SK-N-SH (cell line): ENCODE data around the gene GPSM3. TPM values are rescaled to one million over a fixed set of nuclear protein-coding genes. Genes with fewer than 3 reads are reported as not detected.

Experiments used
- CTCF ChIA-PET: fragments of 300-600, 350-600 bp; formaldehyde crosslinking; extraction: SDS; loops from one replicate; lab custom pipeline; 2021; lab: Yijun Ruan, JAX
- POLR2A ChIA-PET: fragments of 350-600 bp; sonication (Branson Sonifier 250); formaldehyde crosslinking; extraction: SDS; loops from one replicate; lab custom pipeline; 2020; ENCODE audit warnings: antibody characterized with exemption, inconsistent platforms; lab: Yijun Ruan, JAX
- DNase-seq: peaks from one replicate; pipeline ENCODE4 v3.0.0; 2012
- H2AFZ ChIP-seq: fragments of 200-600 bp; sonication (generic); 2 replicates; pipeline ENCODE4 v1.8.1; 2016; ENCODE audit warnings: antibody characterized with exemption, mild to moderate bottlenecking, low read depth
- H3F3A ChIP-seq: fragments of 200-600 bp; sonication (generic); replicated peaks from 2 replicates; pipeline ENCODE3; 2016; ENCODE audit warnings: antibody characterized with exemption, mild to moderate bottlenecking; ENCODE audit not compliant: insufficient read depth
- H3K27ac ChIP-seq, 2 experiments: fragments of 200-500 bp in 1 of 2; fragments of 200-600 bp in 1 of 2; sonication (Bioruptor generic) in 1 of 2; sonication (generic), shearing (Covaris generic) in 1 of 2; 2 replicates each; pipeline versions ENCODE4 v1.5.1 to v1.6.1; 2014 to 2016; ENCODE audit warnings: low read depth in 2 of 2, inconsistent platforms in 1 of 2, low read length in 1 of 2, mild to moderate bottlenecking in 1 of 2, mixed read lengths in 1 of 2
- H3K27me3 ChIP-seq: fragments of 200-600 bp; sonication (generic), shearing (Covaris generic); 2 replicates; pipeline ENCODE4 v1.6.1; 2016; ENCODE audit warnings: mixed run types; ENCODE audit not compliant: insufficient read depth
- H3K36me3 ChIP-seq, 2 experiments: fragments of 200-500 bp in 1 of 2; fragments of 200-600 bp in 1 of 2; sonication (Bioruptor generic) in 1 of 2; sonication (generic) in 1 of 2; replicated peaks in 1 of 2; 2 replicates each; pipeline versions ENCODE3 to v1.5.1; 2014 to 2016; ENCODE audit warnings: low read length in 1 of 2, mild to moderate bottlenecking in 1 of 2; ENCODE audit not compliant: insufficient read depth in 2 of 2, control insufficient read depth in 1 of 2
- H3K4me1 ChIP-seq, 2 experiments: fragments of 200-500 bp in 1 of 2; fragments of 200-600 bp in 1 of 2; sonication (Bioruptor generic) in 1 of 2; sonication (generic), shearing (Covaris generic) in 1 of 2; 2 replicates each; pipeline versions ENCODE4 v1.5.1 to v1.6.1; 2014 to 2016; ENCODE audit warnings: low read depth in 1 of 2, low read length in 1 of 2, mixed run types in 1 of 2; ENCODE audit not compliant: insufficient read depth in 2 of 2, control insufficient read depth in 1 of 2
- H3K4me2 ChIP-seq: fragments of 200-600 bp; sonication (generic), shearing (Covaris generic); 2 replicates; pipeline ENCODE4 v1.6.1; 2017; ENCODE audit warnings: mixed run types
- H3K4me3 ChIP-seq, 2 experiments: fragments of 200-500 bp in 1 of 2; fragments of 200-600 bp in 1 of 2; sonication (Bioruptor generic) in 1 of 2; sonication (generic), shearing (Covaris generic) in 1 of 2; 2 replicates each; pipeline versions ENCODE4 v1.5.1 to v1.8.1; 2014 to 2016; ENCODE audit warnings: low read depth in 2 of 2, inconsistent platforms in 1 of 2, low read length in 1 of 2, mild to moderate bottlenecking in 1 of 2, mixed read lengths in 1 of 2, moderate library complexity in 1 of 2
- H3K79me2 ChIP-seq: fragments of 200-600 bp; sonication (generic); 2 replicates; pipeline ENCODE4 v1.8.1; 2017; ENCODE audit warnings: mild to moderate bottlenecking; ENCODE audit not compliant: insufficient read depth
- H3K9ac ChIP-seq: fragments of 200-600 bp; sonication (generic); 2 replicates; pipeline ENCODE4 v1.6.1; 2017; ENCODE audit warnings: mixed run types
- H3K9me2 ChIP-seq: fragments of 200-600 bp; sonication (generic); 2 replicates; pipeline ENCODE4 v1.6.1; 2017; ENCODE audit warnings: mixed run types
- H3K9me3 ChIP-seq: fragments of 200-600 bp; sonication (generic); 2 replicates; pipeline ENCODE4 v1.6.1; 2017; ENCODE audit warnings: mixed run types, mild to moderate bottlenecking, moderate library complexity
- H4K20me1 ChIP-seq: fragments of 200-600 bp; sonication (generic); 2 replicates; pipeline ENCODE4 v1.6.1; 2017; ENCODE audit warnings: mild to moderate bottlenecking, mixed run types; ENCODE audit not compliant: insufficient read depth
- CTCF ChIP-seq: fragments of 200-600 bp; sonication (generic); IDR thresholded peaks from 2 replicates; pipeline ENCODE4 v1.6.1; 2017; ENCODE audit warnings: antibody characterized with exemption, mild to moderate bottlenecking, moderate library complexity
- FOXJ3 ChIP-seq: sonication (generic); formaldehyde crosslinking; IDR thresholded peaks from 2 replicates; pipeline ENCODE4 v1.5.1; 2020; ENCODE audit warnings: mild to moderate bottlenecking, missing genetic modification reagents
- FOXM1 ChIP-seq: IDR thresholded peaks from 2 replicates; pipeline ENCODE4 v1.4.0; 2012; ENCODE audit warnings: low read depth, mild to moderate bottlenecking
- GABPA ChIP-seq: IDR thresholded peaks from 2 replicates; pipeline ENCODE4 v1.4.0; 2012; ENCODE audit warnings: low read depth, mild to moderate bottlenecking
- MAX ChIP-seq: IDR thresholded peaks from 2 replicates; pipeline ENCODE4 v1.4.0; 2012; ENCODE audit warnings: low read depth
- NFIC ChIP-seq: IDR thresholded peaks from 2 replicates; pipeline ENCODE4 v1.4.0; 2012; ENCODE audit warnings: borderline replicate concordance
- POLR2AphosphoS5 ChIP-seq: IDR thresholded peaks from 2 replicates; pipeline ENCODE4 v1.6.1; 2012; ENCODE audit warnings: low read depth, low read length
- RAD21 ChIP-seq: IDR thresholded peaks from 2 replicates; pipeline ENCODE4 v1.6.1; 2012; ENCODE audit warnings: mild to moderate bottlenecking, low read length
- REST ChIP-seq: IDR thresholded peaks from 2 replicates; pipeline ENCODE4 v1.6.1; 2012; ENCODE audit warnings: mild to moderate bottlenecking, low read depth, low read length, moderate library complexity
- SMC3 ChIP-seq: IDR thresholded peaks from 2 replicates; pipeline ENCODE4 v1.6.1; 2012; ENCODE audit warnings: low read depth, low read length, improper control_type of control experiment
- USF1 ChIP-seq: IDR thresholded peaks from 2 replicates; pipeline ENCODE4 v1.4.0; 2012; ENCODE audit warnings: low read depth, borderline replicate concordance
- WGBS: methylation state at CpG from one replicate; pipeline ENCODE4 v1.1.6; 2017; ENCODE audit warnings: low lambda C conversion rate; 5-methylcytosine and 5-hydroxymethylcytosine counted together
- polyA plus RNA-seq, 3 experiments: library from polyadenylated mRNA; depleted of rRNA; stranded (reverse); fragments of >200 nt; gene quantifications; 2 replicates each; pipeline ENCODE4 v1.2.3, GENCODE V29; 2012

GPSM3 gene
- polyA plus RNA-seq, 1 of the 3 experiments (the other 2 are of a cell fraction), result 1.5 TPM

GRCh38 chr6:32166411-32167061, 25.9 kb downstream of the GPSM3 start:
- WGBS, result 96% methylated on average over 18 of the region's 30 CpGs
- no peaks in the 10 kb centered on the region for H3K9me3 ChIP-seq
- ChIA-PET POLR2A (no interaction called here), CTCF (interaction anchor here (0.8 to 1.5 kb wide), 5 partner anchors 10 to 119 kb away, joined by 3 to 5 read pairs (median 3); no protein-coding TSS in a partner anchor)
- no peaks in the 10 kb centered on the region for H3K9me2 ChIP-seq
- peaks cover under 1% of the 10 kb centered on the region; the same call in 1 of the 2 replicates for H3K79me2 ChIP-seq
- no peak for TF ChIP-seq FOXJ3 (CRISPR knock-in tag)
- TF ChIP-seq RAD21, result peak; percentile 12; the same call in 1 of the 2 replicates
- H3K4me3 ChIP-seq, result no peak overlapping the region
- H4K20me1 ChIP-seq, result no peaks in the 10 kb centered on the region
- H3K27ac ChIP-seq, result no peak overlapping the region
- no peak overlapping the region for H3K9ac ChIP-seq
- H2AFZ ChIP-seq, result no peak overlapping the region
- peaks cover 2% of the 10 kb centered on the region for H3F3A ChIP-seq
- no peak for DNase-seq
- H3K4me2 ChIP-seq, result no peak overlapping the region
- peaks cover 10 to 36% of the 10 kb centered on the region in 2 experiments for H3K36me3 ChIP-seq
- H3K4me1 ChIP-seq, result no peaks in the 10 kb centered on the region
- no peaks in the 10 kb centered on the region for H3K27me3 ChIP-seq

- no peaks in the 10 kb centered on the region for H3K9me2 ChIP-seq
- CTCF ChIA-PET, result interaction anchor here (1.0 to 2.0 kb wide), 4 partner anchors 10 to 46 kb away, joined by 3 to 7 read pairs (median 5); partner anchors contain the start of gene AGPAT1
- H3F3A ChIP-seq, result peaks cover 2% of the 10 kb centered on the region
- H3K4me2 ChIP-seq, result no peak within 1 kb of the TSS
- H4K20me1 ChIP-seq, result no peaks in the 10 kb centered on the region
- H3K27me3 ChIP-seq, result no peaks in the 10 kb centered on the region
- no peak within 1 kb of the TSS for H3K27ac ChIP-seq
- H3K4me1 ChIP-seq, result no peaks in the 10 kb centered on the region
- no peaks in the 10 kb centered on the region for H3K9me3 ChIP-seq
- no peak within 1 kb of the TSS for H3K9ac ChIP-seq
- H2AFZ ChIP-seq, result no peak within 1 kb of the TSS
- H3K36me3 ChIP-seq, result peaks cover 10 to 19% of the 10 kb centered on the region in 2 experiments
- DNase-seq, result no peak
- TF ChIP-seq FOXM1, result no peak
- TF ChIP-seq FOXJ3 (CRISPR knock-in tag), result no peak
- no peak for TF ChIP-seq SMC3
- TF ChIP-seq MAX, result no peak
- no peak for TF ChIP-seq USF1
- TF ChIP-seq GABPA, result no peak
- no peak for TF ChIP-seq NFIC
- no peak for TF ChIP-seq POLR2AphosphoS5
- no peak for TF ChIP-seq REST
- TF ChIP-seq CTCF, result no peak
- TF ChIP-seq, all 33 proteins: peak for 0
- Histone ChIP-seq H3K4me3 (no peak within 1 kb of the TSS), H3K79me2 (no peaks in the 10 kb centered on the region)
- POLR2A ChIA-PET, result no interaction called here
Measured at GRCh38 chr6:32164295-32164694, 28.1 kb downstream of the GPSM3 start, which contains the start of gene EGFL8. TSS of gene EGFL8 (plus strand) at chr6:32164595. CDS start at chr6:32166166, 1,571 bp downstream.
